Measurements from ENCODE around the gene DNASE1L1.

DNA sequence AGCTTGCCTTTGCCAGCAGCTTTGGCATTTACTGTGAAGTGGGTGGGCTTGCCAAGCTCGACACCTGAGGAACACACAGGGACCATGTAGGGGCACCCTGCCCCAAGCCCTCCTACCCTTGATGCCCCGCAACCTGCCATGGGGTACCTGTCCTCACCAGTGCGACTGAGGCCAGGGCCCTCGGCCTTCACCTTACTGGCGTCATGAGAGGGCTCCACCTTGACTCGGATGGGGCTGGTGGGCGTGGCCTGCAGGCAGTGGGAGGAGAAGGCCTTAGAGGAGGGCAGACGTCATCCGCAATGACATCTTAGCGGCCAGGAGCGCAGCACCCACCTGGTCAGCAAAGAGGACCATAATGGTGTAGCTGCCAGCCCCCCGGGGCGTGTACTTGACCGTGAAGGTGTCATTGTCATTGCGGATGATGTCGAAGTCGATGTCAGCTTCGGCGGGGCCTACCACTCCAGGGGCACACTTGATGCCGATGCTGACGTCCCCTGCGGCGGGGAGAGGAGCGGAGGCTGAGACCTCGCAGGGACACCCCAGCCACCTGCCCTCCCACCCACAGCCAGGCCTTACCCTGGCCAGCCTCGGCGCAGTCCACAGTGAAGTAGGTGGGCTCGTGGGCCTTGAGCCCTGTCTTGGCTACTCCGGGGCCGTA is 46.8 kb downstream of the DNASE1L1 start:
- TF ChIP-seq ZBTB7A (CRISPR knock-in tag; IDR thresholded peaks at IDR 0.05) (no peak), CHD4 (IDR thresholded peaks at IDR 0.05; ENCODE audit: borderline replicate concordance, low read length) (no peak), POLR2AphosphoS5 (IDR thresholded peaks at IDR 0.05; ENCODE audit: low read depth, low read length) (no peak), ZNF24 (IDR thresholded peaks at IDR 0.05) (no peak), EZH2 (conservative IDR thresholded peaks at IDR 0.05; ENCODE audit: low read depth, low read length) (no peak), EP300 (IDR thresholded peaks at IDR 0.05; ENCODE audit: low read depth in 2 of 2, low read length in 2 of 2) (no peak), EP300 (CRISPR knock-in tag; IDR thresholded peaks at IDR 0.05; ENCODE audit: borderline replicate concordance) (no peak), ZNF263 (CRISPR knock-in tag; IDR thresholded peaks at IDR 0.05) (no peak), ZNF577 (CRISPR knock-in tag; IDR thresholded peaks at IDR 0.05; ENCODE audit: borderline replicate concordance, low read depth) (no peak), ZZZ3 (CRISPR knock-in tag; IDR thresholded peaks at IDR 0.05; ENCODE audit: borderline replicate concordance) (no peak), MXD4 (CRISPR knock-in tag; IDR thresholded peaks at IDR 0.05) (no peak), ZNF546 (CRISPR knock-in tag; conservative IDR thresholded peaks at IDR 0.05) (no peak)
- TF ChIP-seq, protein P1, sequence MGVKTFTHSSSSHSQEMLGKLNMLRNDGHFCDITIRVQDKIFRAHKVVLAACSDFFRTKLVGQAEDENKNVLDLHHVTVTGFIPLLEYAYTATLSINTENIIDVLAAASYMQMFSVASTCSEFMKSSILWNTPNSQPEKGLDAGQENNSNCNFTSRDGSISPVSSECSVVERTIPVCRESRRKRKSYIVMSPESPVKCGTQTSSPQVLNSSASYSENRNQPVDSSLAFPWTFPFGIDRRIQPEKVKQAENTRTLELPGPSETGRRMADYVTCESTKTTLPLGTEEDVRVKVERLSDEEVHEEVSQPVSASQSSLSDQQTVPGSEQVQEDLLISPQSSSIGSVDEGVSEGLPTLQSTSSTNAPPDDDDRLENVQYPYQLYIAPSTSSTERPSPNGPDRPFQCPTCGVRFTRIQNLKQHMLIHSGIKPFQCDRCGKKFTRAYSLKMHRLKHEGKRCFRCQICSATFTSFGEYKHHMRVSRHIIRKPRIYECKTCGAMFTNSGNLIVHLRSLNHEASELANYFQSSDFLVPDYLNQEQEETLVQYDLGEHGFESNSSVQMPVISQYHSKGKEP (CRISPR knock-in tag; IDR thresholded peaks at IDR 0.05): no peak
- TF ChIP-seq, protein P2, sequence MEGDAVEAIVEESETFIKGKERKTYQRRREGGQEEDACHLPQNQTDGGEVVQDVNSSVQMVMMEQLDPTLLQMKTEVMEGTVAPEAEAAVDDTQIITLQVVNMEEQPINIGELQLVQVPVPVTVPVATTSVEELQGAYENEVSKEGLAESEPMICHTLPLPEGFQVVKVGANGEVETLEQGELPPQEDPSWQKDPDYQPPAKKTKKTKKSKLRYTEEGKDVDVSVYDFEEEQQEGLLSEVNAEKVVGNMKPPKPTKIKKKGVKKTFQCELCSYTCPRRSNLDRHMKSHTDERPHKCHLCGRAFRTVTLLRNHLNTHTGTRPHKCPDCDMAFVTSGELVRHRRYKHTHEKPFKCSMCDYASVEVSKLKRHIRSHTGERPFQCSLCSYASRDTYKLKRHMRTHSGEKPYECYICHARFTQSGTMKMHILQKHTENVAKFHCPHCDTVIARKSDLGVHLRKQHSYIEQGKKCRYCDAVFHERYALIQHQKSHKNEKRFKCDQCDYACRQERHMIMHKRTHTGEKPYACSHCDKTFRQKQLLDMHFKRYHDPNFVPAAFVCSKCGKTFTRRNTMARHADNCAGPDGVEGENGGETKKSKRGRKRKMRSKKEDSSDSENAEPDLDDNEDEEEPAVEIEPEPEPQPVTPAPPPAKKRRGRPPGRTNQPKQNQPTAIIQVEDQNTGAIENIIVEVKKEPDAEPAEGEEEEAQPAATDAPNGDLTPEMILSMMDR (CRISPR knock-in tag; IDR thresholded peaks at IDR 0.05): no peak

Data from HepG2 (cell line).